ENCODE data around the gene INF2. TPM values are rescaled to one million over a fixed set of nuclear protein-coding genes. Genes with fewer than 3 reads are reported as not detected.

Gene INF2
- total RNA-seq, 5 donors from 2014 or later (not counting 1 experiment from before 2014, with no cell fraction given): 72.7 to 128 (median 83.7) TPM

GRCh38 chr14:104644091-104644635 lies 45.3 kb upstream of the INF2 start:
- Histone ChIP-seq H3K27ac (ENCODE audit: low read length) (no peak overlapping the region), H3K9me3 (no peaks in the 10 kb centered on the region), H3K36me3 (ENCODE audit: control insufficient read depth in 2 of 2, extremely low read depth in 1 of 2, insufficient read depth in 1 of 2, low read length in 1 of 2) (no peaks in the 10 kb centered on the region), H3K4me3 (ENCODE audit: control insufficient read depth in 1 of 2, extremely low read depth in 1 of 2, low read length in 1 of 2) (no peak overlapping the region), H3K4me1 (ENCODE audit: control insufficient read depth in 1 of 2, extremely low read depth in 1 of 2, insufficient read depth in 2 of 2, low read length in 2 of 2) (peaks cover 0 to 7% of the 10 kb centered on the region in 2 experiments), H3K27me3 (replicated peaks in 1 of 2; ENCODE audit: control insufficient read depth in 2 of 2, extremely low read depth in 1 of 2, insufficient read depth in 2 of 2, low read length in 1 of 2) (peaks cover 0 to 40% of the 10 kb centered on the region in 2 experiments)
- H3K4me1 Mint-ChIP-seq: peaks cover 0 to 13% (median 12%) of the 10 kb centered on the region in 3 donors
- no peak for DNase-seq
- POLR2A ChIA-PET: no interaction called here
- peaks cover 9 to 11% of the 10 kb centered on the region in 2 donors for H3K27me3 Mint-ChIP-seq
- H3K9me3 Mint-ChIP-seq: peaks cover 0 to 7% (median 6%) of the 10 kb centered on the region in 3 donors
- H3K36me3 Mint-ChIP-seq: no peaks in the 10 kb centered on the region
- WGBS (ENCODE audit: insufficient coverage): 90% methylated on average over 10 of the region's 12 CpGs
- no peak overlapping the region for H3K27ac Mint-ChIP-seq
- CTCF ChIA-PET: no interaction called here
- H3K4me3 Mint-ChIP-seq: no peak overlapping the region
- no peak for ATAC-seq (replicated peaks in 1 of 4)

- peaks cover 0 to 7% (median 6%) of the 10 kb centered on the region in 3 donors for H3K9me3 Mint-ChIP-seq
- CTCF ChIA-PET: no interaction called here
- no peak for DNase-seq
Measured at GRCh38 chr14:104644656-104645378, 44.6 kb upstream of the INF2 start.

GRCh38 chr14:104647467-104648043 lies 41.9 kb upstream of the INF2 start:
- POLR2A ChIA-PET: no interaction called here
- DNase-seq (no peak), ATAC-seq (replicated peaks in 1 of 4) (no peak)
- no peaks in the 10 kb centered on the region for H3K36me3 Mint-ChIP-seq
- no peak overlapping the region for H3K27ac Mint-ChIP-seq
- H3K27ac ChIP-seq (ENCODE audit: low read length): no peak overlapping the region
- H3K4me3 ChIP-seq (ENCODE audit: control insufficient read depth in 1 of 2, extremely low read depth in 1 of 2, low read length in 1 of 2): no peak overlapping the region
- H3K4me1 Mint-ChIP-seq: peaks cover 0 to 4% (median 2%) of the 10 kb centered on the region in 3 donors
- peaks cover 0 to 7% (median 6%) of the 10 kb centered on the region in 3 donors for H3K9me3 Mint-ChIP-seq
- no peaks in the 10 kb centered on the region for H3K9me3 ChIP-seq
- peaks cover 3 to 9% of the 10 kb centered on the region in 2 experiments for H3K4me1 ChIP-seq (ENCODE audit: control insufficient read depth in 1 of 2, extremely low read depth in 1 of 2, insufficient read depth in 2 of 2, low read length in 2 of 2)
- WGBS (ENCODE audit: insufficient coverage): 84% methylated on average over 3 of the region's 6 CpGs
- H3K27me3 ChIP-seq (replicated peaks in 1 of 2; ENCODE audit: control insufficient read depth in 2 of 2, extremely low read depth in 1 of 2, insufficient read depth in 2 of 2, low read length in 1 of 2): peaks cover 0 to 35% of the 10 kb centered on the region in 2 experiments
- H3K27me3 Mint-ChIP-seq: peaks cover 0 to 12% of the 10 kb centered on the region in 2 donors
- CTCF ChIA-PET: no interaction called here
- H3K4me3 Mint-ChIP-seq: no peak overlapping the region
- H3K36me3 ChIP-seq (ENCODE audit: control insufficient read depth in 2 of 2, extremely low read depth in 1 of 2, insufficient read depth in 1 of 2, low read length in 1 of 2): no peaks in the 10 kb centered on the region

More at GRCh38 chr14:104644656-104645378, 44.6 kb upstream of the INF2 start:
- ATAC-seq (replicated peaks in 1 of 4): no peak
- Mint-ChIP-seq H3K4me3 (no peak overlapping the region), H3K36me3 (no peaks in the 10 kb centered on the region), H3K27ac (no peak overlapping the region), H3K4me1 (peaks cover 0 to 13% (median 12%) of the 10 kb centered on the region in 3 donors), H3K27me3 (peaks cover 5 to 14% of the 10 kb centered on the region in 2 donors)
- H3K36me3 ChIP-seq (ENCODE audit: control insufficient read depth in 2 of 2, extremely low read depth in 1 of 2, insufficient read depth in 1 of 2, low read length in 1 of 2): no peaks in the 10 kb centered on the region
- H3K9me3 ChIP-seq: no peaks in the 10 kb centered on the region
- POLR2A ChIA-PET: no interaction called here
- WGBS (ENCODE audit: insufficient coverage): 81% methylated on average over 7 of the region's 11 CpGs
- H3K4me3 ChIP-seq (ENCODE audit: control insufficient read depth in 1 of 2, extremely low read depth in 1 of 2, low read length in 1 of 2): no peak overlapping the region
- no peak overlapping the region for H3K27ac ChIP-seq (ENCODE audit: low read length)
- peaks cover 0 to 7% of the 10 kb centered on the region in 2 experiments for H3K4me1 ChIP-seq (ENCODE audit: control insufficient read depth in 1 of 2, extremely low read depth in 1 of 2, insufficient read depth in 2 of 2, low read length in 2 of 2)
- H3K27me3 ChIP-seq (replicated peaks in 1 of 2; ENCODE audit: control insufficient read depth in 2 of 2, extremely low read depth in 1 of 2, insufficient read depth in 2 of 2, low read length in 1 of 2): peaks cover 0 to 35% of the 10 kb centered on the region in 2 experiments

GRCh38 chr14:104650057-104650980 lies 39.1 kb upstream of the INF2 start:
- ATAC-seq (replicated peaks in 1 of 4) (peak; percentile 79 to 84 (median 83)), DNase-seq (peak in 34 of 35 experiments; percentile 24 to 75 (median 54))
- no peaks in the 10 kb centered on the region for H3K36me3 Mint-ChIP-seq
- H3K27ac Mint-ChIP-seq: no peak overlapping the region
- H3K27me3 ChIP-seq (replicated peaks in 1 of 2; ENCODE audit: control insufficient read depth in 2 of 2, extremely low read depth in 1 of 2, insufficient read depth in 2 of 2, low read length in 1 of 2): peaks cover 0 to 32% of the 10 kb centered on the region in 2 experiments
- WGBS (ENCODE audit: insufficient coverage): 10% methylated on average over 39 of the region's 56 CpGs
- H3K4me3 ChIP-seq (ENCODE audit: control insufficient read depth in 1 of 2, extremely low read depth in 1 of 2, low read length in 1 of 2): peak overlapping the region; percentile 30 to 66
- peak overlapping the region in 2 of 3 donors; percentile 45 to 50 for H3K4me3 Mint-ChIP-seq
- no peaks in the 10 kb centered on the region for H3K36me3 ChIP-seq (ENCODE audit: control insufficient read depth in 2 of 2, extremely low read depth in 1 of 2, insufficient read depth in 1 of 2, low read length in 1 of 2)
- H3K4me1 ChIP-seq (ENCODE audit: control insufficient read depth in 1 of 2, extremely low read depth in 1 of 2, insufficient read depth in 2 of 2, low read length in 2 of 2): peaks cover 3 to 9% of the 10 kb centered on the region in 2 experiments
- H3K27me3 Mint-ChIP-seq: peaks cover 1 to 6% of the 10 kb centered on the region in 2 donors
- ChIA-PET CTCF (interaction anchor here in 1 of 2 donors (0.6 kb wide), 1 partner anchor 1870 kb away, joined by 3 read pairs; no protein-coding TSS in a partner anchor), POLR2A (no interaction called here)
- peaks cover 0 to 4% (median 2%) of the 10 kb centered on the region in 3 donors for H3K4me1 Mint-ChIP-seq
- no peak overlapping the region for H3K27ac ChIP-seq (ENCODE audit: low read length)
- no peaks in the 10 kb centered on the region for H3K9me3 ChIP-seq
- H3K9me3 Mint-ChIP-seq: peaks cover 0 to 1% (median under 1%) of the 10 kb centered on the region in 3 donors

- H3K9me3 Mint-ChIP-seq: no peaks in the 10 kb centered on the region
- no peak overlapping the region for H3K27ac Mint-ChIP-seq
- ATAC-seq (replicated peaks in 1 of 4) (no peak), DNase-seq (no peak)
- no peaks in the 10 kb centered on the region for H3K36me3 ChIP-seq (ENCODE audit: control insufficient read depth in 2 of 2, extremely low read depth in 1 of 2, insufficient read depth in 1 of 2, low read length in 1 of 2)
- WGBS (ENCODE audit: insufficient coverage): 85% methylated on average over 19 of the region's 24 CpGs
- peaks cover 2 to 8% (median 7%) of the 10 kb centered on the region in 3 donors for H3K4me1 Mint-ChIP-seq
- H3K4me1 ChIP-seq (ENCODE audit: control insufficient read depth in 1 of 2, extremely low read depth in 1 of 2, insufficient read depth in 2 of 2, low read length in 2 of 2): peaks cover 3 to 9% of the 10 kb centered on the region in 2 experiments
- peaks cover 0 to 35% of the 10 kb centered on the region in 2 experiments for H3K27me3 ChIP-seq (replicated peaks in 1 of 2; ENCODE audit: control insufficient read depth in 2 of 2, extremely low read depth in 1 of 2, insufficient read depth in 2 of 2, low read length in 1 of 2)
- CTCF ChIA-PET: interaction anchor here in 1 of 2 donors (0.5 to 0.6 kb wide), 2 partner anchors 723 to 1869 kb away, joined by 3 to 4 read pairs; partner anchors contain the start of gene TDRD9
- H3K27ac ChIP-seq (ENCODE audit: low read length): no peak overlapping the region
- H3K9me3 ChIP-seq: no peaks in the 10 kb centered on the region
- no peaks in the 10 kb centered on the region for H3K36me3 Mint-ChIP-seq
- POLR2A ChIA-PET: no interaction called here
- H3K27me3 Mint-ChIP-seq: peaks cover 1 to 6% of the 10 kb centered on the region in 2 donors
- no peak overlapping the region for H3K4me3 ChIP-seq (ENCODE audit: control insufficient read depth in 1 of 2, extremely low read depth in 1 of 2, low read length in 1 of 2)
- no peak overlapping the region for H3K4me3 Mint-ChIP-seq
Measured at GRCh38 chr14:104650981-104651875, 38.2 kb upstream of the INF2 start.
